ENCODE data around the gene FGF5.

FGF5 gene

GRCh38 chr4:80266253-80266901 lies at the start of gene FGF5:
TSS of gene FGF5 (plus strand) at chr4:80266664. CDS start at chr4:80266825, 161 bp downstream.
- TF ChIP-seq TEAD4 (IDR thresholded peaks at IDR 0.05) (no peak), RAD21 (IDR thresholded peaks at IDR 0.05; ENCODE audit: low read depth) (no peak), ZBTB7A (IDR thresholded peaks at IDR 0.05; ENCODE audit: low read depth) (no peak), TAF1 (IDR thresholded peaks at IDR 0.05; ENCODE audit: low read depth) (no peak), EGR1 (IDR thresholded peaks at IDR 0.05) (peak; percentile 16; the same call in 1 of the 2 replicates)

GRCh38 chr4:80219301-80220025 lies 47.0 kb upstream of the FGF5 start:
- TF ChIP-seq TEAD4 (IDR thresholded peaks at IDR 0.05) (no peak), USF1 (IDR thresholded peaks at IDR 0.05) (no peak), EGR1 (IDR thresholded peaks at IDR 0.05) (no peak), YY1 (IDR thresholded peaks at IDR 0.05; ENCODE audit: low read depth) (no peak), RAD21 (IDR thresholded peaks at IDR 0.05; ENCODE audit: low read depth) (no peak), REST (IDR thresholded peaks at IDR 0.05; ENCODE audit: low read depth) (no peak), NFIC (IDR thresholded peaks at IDR 0.05) (no peak), CREB1 (IDR thresholded peaks at IDR 0.05; ENCODE audit: low read depth) (no peak), FOXM1 (IDR thresholded peaks at IDR 0.05; ENCODE audit: borderline replicate concordance, low read depth) (no peak), MAX (IDR thresholded peaks at IDR 0.05) (no peak)

- no peak for TF ChIP-seq TCF12 (IDR thresholded peaks at IDR 0.05; ENCODE audit: low read depth)
- no peak for TF ChIP-seq EGR1 (IDR thresholded peaks at IDR 0.05)
- TF ChIP-seq RAD21 (IDR thresholded peaks at IDR 0.05; ENCODE audit: low read depth), result no peak
- no peak for TF ChIP-seq ZBTB7A (IDR thresholded peaks at IDR 0.05; ENCODE audit: low read depth)
- no peak for TF ChIP-seq TAF1 (IDR thresholded peaks at IDR 0.05; ENCODE audit: low read depth)
- no peak for TF ChIP-seq FOXM1 (IDR thresholded peaks at IDR 0.05; ENCODE audit: borderline replicate concordance, low read depth)
- TF ChIP-seq EP300 (IDR thresholded peaks at IDR 0.05; ENCODE audit: borderline replicate concordance), result no peak
- no peak for TF ChIP-seq TEAD4 (IDR thresholded peaks at IDR 0.05)
- no peak for TF ChIP-seq REST (IDR thresholded peaks at IDR 0.05; ENCODE audit: low read depth)
- no peak for TF ChIP-seq YY1 (IDR thresholded peaks at IDR 0.05; ENCODE audit: low read depth)
- TF ChIP-seq NFIC (IDR thresholded peaks at IDR 0.05), result no peak
- no peak for TF ChIP-seq CEBPB (IDR thresholded peaks at IDR 0.05)
- no peak for TF ChIP-seq MAX (IDR thresholded peaks at IDR 0.05)
- TF ChIP-seq CREB1 (IDR thresholded peaks at IDR 0.05; ENCODE audit: low read depth), result no peak
- no peak for TF ChIP-seq USF1 (IDR thresholded peaks at IDR 0.05)
These were observed 45.8 kb upstream of the FGF5 start for GRCh38 chr4:80220711-80221110.

GRCh38 chr4:80221161-80221560 lies 45.3 kb upstream of the FGF5 start:
- TF ChIP-seq NFIC (IDR thresholded peaks at IDR 0.05) (no peak), EP300 (IDR thresholded peaks at IDR 0.05; ENCODE audit: borderline replicate concordance) (no peak), REST (IDR thresholded peaks at IDR 0.05; ENCODE audit: low read depth) (no peak), EGR1 (IDR thresholded peaks at IDR 0.05) (no peak), YY1 (IDR thresholded peaks at IDR 0.05; ENCODE audit: low read depth) (no peak), FOXM1 (IDR thresholded peaks at IDR 0.05; ENCODE audit: borderline replicate concordance, low read depth) (no peak), TAF1 (IDR thresholded peaks at IDR 0.05; ENCODE audit: low read depth) (no peak), RAD21 (IDR thresholded peaks at IDR 0.05; ENCODE audit: low read depth) (no peak)

Measured in Ishikawa (cell line).